ENCODE results near the gene ZFYVE27.
"Not testable (repeated sequence)": the region's sequence is repeated elsewhere in the genome, so short reads cannot be mapped to it uniquely, and the experiment has no call there.

ZFYVE27 gene, protein sequence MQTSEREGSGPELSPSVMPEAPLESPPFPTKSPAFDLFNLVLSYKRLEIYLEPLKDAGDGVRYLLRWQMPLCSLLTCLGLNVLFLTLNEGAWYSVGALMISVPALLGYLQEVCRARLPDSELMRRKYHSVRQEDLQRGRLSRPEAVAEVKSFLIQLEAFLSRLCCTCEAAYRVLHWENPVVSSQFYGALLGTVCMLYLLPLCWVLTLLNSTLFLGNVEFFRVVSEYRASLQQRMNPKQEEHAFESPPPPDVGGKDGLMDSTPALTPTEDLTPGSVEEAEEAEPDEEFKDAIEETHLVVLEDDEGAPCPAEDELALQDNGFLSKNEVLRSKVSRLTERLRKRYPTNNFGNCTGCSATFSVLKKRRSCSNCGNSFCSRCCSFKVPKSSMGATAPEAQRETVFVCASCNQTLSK

DNA sequence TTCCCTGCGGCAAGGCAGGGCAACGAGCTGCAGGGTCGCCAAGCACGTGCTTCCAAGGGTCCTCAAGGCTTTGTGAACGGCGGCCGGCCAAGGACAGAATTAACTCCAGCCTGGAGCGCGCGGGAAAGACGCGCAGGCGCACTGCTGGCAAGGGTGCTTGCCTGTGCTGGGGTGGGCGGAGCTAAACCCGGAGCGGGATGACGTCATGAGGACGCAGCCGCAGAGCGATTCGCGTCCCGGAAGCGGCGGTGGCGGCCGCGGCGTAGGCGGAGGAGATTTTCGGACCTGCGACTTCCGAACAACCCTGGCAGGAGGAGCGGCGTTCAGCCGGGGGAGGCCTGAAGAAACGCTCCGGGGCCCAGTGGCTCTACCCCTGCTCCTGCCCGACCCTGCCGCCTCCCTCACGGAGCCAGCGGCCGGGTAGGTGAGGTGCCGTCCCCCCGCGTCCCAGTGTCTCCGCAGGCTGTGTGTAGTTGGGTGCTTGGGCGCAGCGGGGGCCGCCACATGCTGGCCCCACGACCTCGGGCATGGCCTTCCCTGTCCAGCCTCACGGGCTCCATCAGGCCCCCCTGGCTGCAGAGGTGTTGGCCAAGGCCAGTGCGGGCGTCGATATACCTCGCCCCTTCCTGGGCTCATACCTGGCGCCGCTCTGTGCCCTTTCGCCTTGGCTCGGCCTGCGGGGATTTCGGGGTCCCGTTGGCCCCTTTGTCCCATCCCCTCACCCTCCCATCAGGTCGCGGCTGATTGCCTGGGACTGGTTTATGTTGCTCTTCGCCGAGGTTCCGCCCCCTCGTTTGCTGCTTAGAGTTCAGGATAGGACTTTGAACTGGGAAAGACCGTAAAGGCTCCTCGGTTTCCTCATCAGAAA, at the start of gene ZFYVE27:
Gene ZFYVE27 (plus strand): TSS at position 227 of the 868 bp plus-strand sequence. CDS start 1,350 bp downstream, outside the sequence.
- DNase-seq: peak; percentile 80 to 90

DNA sequence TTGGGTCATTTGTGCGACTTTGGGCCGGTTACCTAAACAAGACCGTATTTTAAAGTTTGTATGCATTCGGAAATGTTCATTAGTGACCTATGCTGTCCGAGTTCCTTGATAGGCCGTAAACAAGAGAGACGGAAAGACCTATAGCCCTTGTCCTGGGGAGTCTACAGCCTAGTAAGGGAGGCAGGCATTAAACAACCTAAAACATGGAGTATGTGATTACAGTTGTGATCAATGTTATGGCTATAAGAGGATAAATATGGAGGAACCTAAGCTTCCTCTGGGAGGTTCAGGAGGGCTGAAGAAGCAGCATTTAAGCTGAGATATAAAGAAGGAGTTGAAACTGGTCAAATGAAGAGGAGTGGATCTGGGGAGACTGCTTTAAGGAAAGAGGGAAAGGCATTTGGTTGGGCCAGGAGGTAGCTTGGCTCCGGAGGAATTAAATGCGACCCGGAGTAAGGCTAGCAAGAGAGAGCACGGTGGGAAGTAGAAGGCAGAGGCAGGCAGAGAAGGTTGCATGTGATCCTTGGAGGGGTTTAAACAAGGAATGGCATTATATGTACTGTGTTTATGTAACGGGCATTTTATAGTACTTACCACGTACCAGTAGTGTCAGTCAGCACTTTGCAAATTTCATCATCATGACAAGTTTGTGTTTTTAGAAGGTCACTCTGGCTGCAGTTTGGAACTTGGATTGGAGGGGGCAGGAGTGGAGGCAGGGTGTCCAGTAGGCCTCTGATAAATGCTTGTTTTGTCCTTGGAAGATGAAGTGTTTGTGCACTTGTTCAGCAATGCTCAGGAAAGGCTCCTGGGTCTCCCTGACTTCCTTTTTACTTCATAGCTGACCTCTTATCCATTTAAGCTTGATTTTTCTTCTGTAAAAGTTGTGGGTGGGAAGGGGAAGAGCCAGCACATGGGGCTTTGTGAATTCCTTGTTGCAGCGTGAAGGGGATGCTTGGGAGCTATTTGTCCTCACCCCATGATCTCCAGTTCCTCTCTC, 48.8 kb upstream of the ZFYVE27 start:
- DNase-seq: no peak

DNA sequence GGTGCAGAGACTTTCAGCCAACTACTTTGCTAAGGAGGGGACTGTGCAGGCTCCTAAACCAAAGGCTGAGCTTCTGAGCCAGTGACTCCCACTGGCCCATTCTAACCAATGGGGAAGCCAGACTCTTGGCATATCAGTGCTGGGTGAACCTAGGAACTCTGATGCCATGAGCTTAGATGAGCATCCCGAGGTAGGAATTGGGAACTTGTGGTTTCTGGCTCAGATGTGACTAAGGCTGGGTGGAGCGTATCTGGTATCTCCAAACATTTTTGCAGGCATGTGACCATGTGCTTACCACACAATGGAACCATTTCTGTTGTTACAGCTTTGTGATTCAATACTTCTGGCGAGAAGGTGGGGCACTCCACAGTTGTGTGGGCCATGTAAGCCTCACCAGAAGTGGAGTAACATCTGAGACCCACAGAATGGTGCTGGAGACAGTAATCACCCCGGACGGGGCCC, 47.3 kb upstream of the ZFYVE27 start:
- DNase-seq: no peak

DNA sequence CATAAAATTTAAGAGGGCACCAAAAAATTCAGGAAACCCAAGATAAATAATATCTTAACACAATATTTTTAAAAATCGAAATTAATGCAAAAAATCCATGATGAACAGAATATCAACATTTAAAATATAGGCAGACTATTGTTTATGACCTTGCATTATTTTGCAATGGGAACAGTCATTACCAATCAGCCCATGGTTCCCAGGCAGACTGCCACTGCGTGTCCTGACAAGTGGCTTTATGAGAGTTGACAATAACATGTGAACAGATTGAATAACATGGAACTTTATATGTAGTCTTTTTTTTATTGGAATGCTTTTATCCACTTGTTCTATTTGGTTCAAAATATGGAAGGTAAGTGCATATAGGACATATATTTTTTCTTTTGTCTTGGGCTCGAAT, 46.8 kb upstream of the ZFYVE27 start:
- DNase-seq: no peak

DNA sequence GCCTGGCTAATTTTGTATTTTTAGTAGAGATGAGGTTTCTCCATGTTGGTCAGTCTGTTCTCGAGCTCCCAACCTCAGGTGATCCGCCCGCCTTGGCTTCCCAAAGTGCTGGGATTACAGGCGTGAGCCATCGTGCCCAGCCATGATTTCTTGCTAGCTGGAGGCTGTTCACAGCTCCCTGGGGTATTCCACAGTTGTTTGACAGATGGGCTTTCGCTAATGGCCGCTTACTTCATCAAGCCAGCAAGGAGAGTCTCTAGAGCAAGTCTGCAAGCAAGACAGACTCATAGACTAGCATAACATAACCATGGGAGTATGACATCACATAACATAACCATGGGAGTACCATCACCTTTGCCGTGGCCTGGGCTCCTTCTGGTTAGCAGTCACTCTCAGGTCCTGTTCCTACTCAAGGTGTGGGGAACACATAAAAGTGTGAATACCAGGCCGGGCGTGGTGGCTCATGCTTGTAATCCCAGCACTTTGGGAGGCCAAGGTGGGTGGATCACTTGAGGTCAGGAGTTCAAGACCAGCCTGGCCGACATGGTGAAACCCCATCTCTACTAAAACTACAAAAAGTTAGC, 38.8 kb upstream of the ZFYVE27 start:
- not testable (repeated sequence) for DNase-seq

DNA sequence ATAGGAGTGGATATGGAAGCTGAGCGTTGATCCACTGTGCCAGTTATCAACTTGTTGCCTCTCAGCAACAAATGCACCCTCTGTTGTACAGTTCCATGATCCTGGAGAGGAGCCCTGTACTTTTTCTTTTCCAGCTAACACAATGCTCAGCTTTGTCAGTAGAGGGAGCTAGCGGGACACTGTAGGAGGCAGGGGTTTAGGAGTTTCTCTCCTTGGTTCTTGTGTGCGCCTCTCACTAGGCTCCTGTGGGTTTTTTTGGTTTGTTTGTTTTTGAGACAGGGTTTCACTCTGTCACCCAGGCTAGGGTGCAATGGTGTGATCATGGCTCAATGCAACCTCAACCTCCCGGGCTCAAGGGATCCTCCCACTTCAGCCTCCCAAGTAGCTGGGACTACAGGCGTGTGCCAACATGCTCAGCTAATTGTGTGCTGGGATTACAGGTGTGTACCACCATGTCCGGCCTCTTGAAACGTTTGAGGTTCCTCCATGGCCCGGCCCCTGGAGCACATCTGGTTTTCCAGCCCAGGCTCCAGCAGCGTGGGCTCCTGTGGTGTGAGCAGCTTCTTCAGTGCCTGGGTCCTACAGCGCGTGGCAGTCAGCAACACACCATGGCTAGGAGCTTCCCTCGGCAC, 35.4 kb upstream of the ZFYVE27 start:
- peak; percentile 62 to 78 for DNase-seq

DNA sequence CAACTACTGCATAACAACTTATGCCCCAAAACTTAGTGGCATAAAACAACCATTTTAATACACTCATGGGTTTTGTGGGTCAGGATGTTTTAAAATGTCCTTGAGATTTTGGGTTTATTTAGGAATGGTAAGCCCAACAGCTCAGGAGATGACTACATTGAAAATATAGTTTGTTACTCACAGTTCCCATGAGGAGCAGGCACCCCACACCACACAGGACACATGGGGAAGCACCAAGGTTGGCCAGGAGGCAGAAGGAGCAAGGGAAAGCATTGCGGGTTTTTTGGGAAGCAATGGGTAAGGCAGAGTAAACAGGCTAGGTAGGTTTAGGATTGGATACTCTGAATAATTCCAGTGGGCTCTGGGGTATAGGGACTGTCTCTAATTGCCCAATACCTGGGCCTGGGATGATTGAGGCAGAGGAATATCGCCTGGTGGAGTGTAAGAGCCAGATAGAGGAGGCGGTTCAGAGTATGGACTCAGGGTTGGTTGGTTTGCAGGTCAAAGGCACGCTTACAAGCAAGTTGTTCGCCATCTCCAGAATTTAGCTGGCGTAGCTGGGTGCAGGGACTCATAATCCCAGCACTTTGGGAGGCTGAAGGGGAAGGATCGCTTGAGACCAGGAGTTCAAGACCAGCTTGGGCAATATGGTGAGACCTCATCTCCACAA, 33.4 kb upstream of the ZFYVE27 start:
- DNase-seq: no peak

DNA sequence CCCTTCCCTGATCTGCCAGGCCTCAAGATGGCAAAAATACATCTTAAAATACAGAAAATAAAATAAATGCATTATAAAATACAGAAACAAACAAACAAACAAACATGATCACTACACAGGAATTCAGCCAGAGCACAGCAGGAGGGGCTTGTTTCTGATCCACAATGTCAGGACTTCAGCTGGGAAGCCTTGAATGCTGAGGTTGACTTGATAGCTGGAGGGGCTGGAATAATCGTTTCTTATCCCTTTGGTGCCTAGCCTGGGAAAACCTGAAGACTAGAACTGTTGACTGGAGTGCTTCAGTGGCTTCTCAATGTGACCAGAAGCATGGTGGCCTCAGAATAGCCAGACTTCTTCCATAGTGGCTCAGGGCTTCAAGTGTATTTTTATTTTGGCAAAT, 32.6 kb upstream of the ZFYVE27 start:
- no peak for DNase-seq

DNA sequence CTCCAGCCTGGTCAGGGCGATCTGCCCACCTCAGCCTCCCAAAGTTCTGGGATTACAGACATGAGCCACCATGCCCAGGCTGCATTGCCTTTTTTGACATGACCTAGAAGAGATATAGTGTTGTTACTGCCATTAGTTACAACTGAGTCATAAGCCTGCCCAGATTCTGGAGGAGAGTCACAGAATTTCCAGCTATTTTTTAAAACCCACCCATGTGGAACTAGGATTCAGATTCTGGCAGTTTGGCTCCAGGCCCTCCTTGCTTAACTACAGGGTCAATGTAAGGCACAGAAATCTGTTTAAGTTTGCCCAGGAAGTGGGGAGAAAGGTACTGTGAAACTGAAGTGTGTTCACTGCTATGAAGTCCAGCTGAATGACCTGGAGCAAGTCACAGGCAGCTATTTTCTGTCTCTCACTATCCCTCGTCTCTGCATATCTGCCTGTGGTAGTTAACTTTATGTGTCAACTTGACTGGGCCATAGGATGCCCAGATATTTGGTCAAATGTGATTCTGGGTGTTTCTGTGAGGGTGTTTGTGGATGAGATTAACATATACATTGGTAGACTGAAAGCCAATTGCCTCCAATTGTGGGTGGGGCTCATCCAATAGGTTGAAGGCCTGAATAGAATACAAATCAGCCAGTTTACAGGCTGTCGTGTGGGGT, 31.8 kb upstream of the ZFYVE27 start:
- DNase-seq: no peak

DNA sequence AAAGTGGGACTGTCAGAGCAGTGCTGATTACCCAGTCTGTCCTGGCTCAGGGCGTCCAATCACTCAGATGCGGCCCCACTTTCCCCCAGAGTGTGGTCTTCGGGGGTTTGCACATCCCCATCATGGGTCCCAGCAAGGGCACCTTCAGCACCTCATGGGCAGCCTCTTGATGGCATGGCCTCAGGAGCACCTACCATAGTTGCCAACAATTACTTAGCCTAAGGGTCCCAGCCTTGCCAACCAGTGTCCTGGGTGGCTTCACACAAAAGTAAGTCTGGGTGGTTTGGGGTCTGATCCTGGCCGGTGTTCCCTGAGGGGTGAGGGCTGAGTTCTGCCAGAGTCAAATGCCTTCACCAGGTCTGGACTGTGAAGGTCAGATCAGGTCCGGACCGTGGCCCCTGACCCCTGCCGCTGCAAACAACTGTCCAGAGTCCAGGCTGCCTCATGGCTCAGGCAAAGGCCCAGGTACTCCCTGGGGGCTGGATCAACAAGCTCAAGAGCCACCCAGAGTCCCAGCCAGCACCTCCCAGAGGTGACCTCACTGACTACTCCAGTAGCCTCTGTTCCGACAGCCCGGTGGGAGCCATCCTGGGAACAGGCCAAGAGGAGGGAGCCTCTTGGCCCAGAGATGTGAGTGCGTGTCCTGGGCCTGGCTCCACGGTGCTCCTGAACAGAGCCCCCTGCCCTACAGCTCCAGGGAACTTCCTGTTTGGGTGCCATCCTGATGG, 29.6 kb upstream of the ZFYVE27 start:
- DNase-seq: no peak

DNA sequence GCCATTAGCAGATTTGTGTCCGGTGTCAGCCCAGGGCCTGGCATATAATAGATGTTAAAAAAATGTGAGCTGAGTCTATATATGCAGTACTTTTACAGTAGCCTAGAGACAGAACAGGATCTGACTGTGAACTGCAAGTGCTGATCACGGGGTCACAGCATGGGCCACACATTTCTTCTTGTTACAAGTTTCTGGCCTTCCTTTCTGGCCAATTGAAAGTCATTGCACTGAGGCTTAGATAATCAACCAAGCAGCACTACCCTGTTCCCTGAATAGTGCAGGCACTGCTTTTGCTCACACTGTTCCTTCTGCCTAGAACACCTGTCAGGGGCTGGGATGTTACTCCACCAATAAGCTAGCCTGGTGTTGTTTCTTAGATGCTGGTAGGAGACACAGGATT, 28.8 kb upstream of the ZFYVE27 start:
- no peak for DNase-seq

DNA sequence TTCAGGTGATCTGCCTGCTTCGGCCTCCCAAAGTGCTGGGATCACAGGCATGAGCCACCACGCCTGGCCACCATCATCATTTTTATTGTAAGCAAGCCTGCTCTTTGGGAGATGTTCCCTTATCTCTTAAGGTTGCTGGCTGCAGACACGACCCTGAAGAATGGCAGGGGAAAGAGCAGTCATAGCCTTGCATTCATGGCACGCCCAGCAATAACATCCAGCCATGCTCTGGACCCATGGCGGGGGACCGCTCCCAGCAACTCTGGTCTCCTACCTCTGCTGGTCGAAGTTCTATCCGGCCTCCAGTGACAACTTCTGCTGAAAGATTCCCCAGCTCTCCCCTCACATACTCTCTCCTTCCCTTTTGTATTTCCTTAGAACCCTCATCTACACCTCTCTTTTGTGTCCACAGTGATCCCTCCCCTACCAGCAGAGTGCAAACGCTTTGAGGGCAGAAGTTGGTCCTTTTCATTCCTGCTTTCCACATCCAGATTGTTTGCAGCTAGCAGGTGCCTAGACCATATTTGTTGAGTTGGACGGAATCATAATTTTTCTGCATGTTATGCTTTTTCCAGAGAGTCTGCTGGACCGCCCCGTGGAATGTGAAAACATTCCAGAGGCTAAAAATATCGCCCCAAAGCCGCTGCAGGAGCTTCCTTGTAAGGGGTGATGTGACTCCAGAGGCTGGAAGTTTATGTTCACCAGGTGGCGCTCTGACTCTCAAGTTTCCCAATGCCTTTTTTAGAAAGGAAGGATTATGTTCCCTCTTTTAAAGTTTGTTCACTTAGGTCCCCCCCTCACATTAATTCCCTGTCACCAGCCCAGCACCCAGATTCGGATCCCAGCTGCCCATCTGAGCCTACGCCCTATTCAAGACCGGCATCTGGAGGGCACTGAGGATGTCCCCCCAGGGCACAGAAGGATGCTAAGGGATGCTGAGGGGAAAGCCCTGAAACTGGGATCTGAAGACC, 27.7 kb upstream of the ZFYVE27 start:
- peak; percentile 38 to 43 for DNase-seq

DNA sequence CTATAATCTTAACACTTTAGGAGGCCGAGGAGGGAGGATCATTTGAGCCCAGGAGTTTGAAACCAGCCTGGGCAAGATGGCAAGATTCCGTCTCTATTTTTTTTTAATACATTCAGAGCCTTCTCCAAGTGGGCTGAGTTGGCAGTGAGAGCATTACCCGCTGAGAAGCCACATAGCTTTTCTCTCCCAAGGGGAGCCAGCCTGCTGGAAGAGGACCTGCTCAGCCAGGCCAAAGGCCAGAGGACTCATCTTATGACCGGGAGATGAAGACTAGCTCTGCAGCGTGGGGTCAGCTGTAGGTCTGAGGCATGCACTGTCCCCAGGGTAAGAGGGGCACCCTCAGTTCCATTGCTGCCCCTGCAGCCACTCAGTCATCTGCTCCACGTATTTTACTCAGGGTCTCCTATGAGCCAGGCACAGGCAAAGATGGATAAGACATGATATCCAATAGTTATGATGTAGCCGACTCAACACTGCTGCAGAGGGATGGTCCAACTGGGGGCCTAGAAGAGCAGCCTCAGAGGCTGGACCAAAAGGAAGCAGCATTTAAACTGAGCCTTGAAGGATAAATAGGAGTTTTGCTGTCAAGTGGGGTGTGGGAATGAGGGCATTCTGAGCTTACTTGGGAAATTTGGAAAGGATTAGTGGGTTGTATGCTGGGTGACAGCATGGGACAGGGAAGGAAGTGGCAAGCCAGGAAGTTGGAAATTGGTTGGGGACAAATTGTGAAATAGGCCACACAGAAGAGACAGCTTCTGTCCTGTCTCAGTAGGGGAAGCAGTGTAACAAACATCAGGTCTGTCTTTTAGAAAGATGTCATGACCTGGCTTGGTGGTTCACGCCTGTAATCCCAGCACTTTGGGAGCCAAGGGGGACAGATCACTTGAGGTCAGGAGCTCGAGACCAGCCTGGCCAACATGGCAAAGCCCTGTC, 25.0 kb upstream of the ZFYVE27 start:
- DNase-seq: no peak

DNA sequence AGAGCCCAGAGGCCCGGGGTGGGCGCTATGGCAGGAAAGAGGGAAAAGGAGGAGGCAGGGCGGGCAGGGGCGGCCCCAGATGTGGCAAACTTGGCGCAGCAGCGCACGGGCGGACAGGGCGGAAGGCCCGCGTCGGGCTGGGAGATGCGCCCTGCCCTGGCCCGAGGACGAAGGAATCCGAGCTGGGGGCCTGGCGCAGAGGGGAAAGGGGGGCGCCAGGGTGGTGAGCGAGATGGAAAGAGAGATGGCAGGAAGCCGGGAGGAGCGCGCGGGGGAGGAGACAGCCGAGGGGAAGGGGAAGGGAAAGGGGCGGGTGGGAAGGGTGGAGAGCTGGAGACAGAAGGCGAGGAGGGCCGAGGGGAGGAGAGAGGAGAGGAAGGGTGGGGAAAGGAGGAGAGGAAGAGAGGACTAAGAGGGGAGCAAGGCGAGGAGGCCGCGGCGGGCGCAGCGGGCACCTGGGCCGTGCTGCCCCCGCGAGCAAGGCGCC, 23.5 kb upstream of the ZFYVE27 start, which contains the start of gene MARVELD1:
Gene MARVELD1 (plus strand): TSS at position 392 of the 487 bp plus-strand sequence. CDS start 147 bp downstream, outside the sequence.
- DNase-seq: no peak

DNA sequence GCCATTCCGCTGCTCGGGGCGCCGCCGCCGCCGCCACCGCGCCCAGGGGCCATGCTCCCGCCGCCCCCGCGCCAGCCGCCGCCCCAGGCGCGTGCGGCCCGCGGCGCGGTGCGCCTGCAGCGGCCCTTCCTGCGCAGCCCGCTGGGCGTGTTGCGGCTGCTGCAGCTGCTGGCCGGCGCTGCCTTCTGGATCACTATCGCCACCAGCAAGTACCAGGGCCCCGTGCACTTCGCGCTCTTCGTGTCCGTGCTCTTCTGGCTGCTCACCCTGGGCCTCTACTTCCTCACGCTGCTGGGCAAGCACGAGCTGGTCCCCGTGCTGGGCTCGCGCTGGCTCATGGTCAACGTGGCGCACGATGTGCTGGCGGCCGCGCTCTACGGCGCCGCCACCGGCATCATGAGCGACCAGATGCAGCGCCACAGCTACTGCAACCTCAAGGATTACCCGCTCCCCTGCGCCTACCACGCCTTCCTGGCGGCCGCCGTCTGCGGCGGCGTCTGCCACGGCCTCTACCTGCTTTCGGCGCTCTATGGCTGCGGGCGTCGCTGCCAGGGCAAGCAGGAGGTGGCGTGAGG, 23.0 kb upstream of the ZFYVE27 start:
- DNase-seq: peak; percentile 21 to 58

Data from hippocampal formation (tissue), 2 donors.